SJSA1 (cell line): ENCODE measurements around the gene SP110. TPM values are rescaled to one million over a fixed set of nuclear protein-coding genes. Genes with fewer than 3 reads are reported as not detected.
A peak's percentile ranks its signal among the peaks of the same experiment; 100 is the strongest.
"Not testable (repeated sequence)": the region's sequence is repeated elsewhere in the genome, so short reads cannot be mapped to it uniquely, and the experiment has no call there.

ENCODE experiments used
- DNase-seq, 2 experiments: peaks; one replicate each; pipeline ENCODE4 v3.0.0-alpha.2; 2015 to 2020; ENCODE audit warnings: low spot score in 2 of 2, low read depth in 1 of 2
- H3K27ac ChIP-seq: fragments of 250-450 bp; sonication (Bioruptor Pico); 2 replicates; pipeline ENCODE4 v1.5.1; 2020; ENCODE audit warnings: mild to moderate bottlenecking, moderate library complexity
- H3K27me3 ChIP-seq: fragments of 250-450 bp; sonication (Bioruptor Pico); replicated peaks from 2 replicates; pipeline ENCODE4 v1.5.1; 2020; ENCODE audit warnings: mild to moderate bottlenecking, moderate library complexity
- H3K36me3 ChIP-seq: fragments of 250-450 bp; sonication (Bioruptor Pico); 2 replicates; pipeline ENCODE4 v1.5.1; 2020; ENCODE audit warnings: mild to moderate bottlenecking
- H3K4me1 ChIP-seq: fragments of 250-450 bp; sonication (Bioruptor Pico); replicated peaks from 2 replicates; pipeline ENCODE4 v1.6.1; 2021; ENCODE audit warnings: mild to moderate bottlenecking
- H3K4me3 ChIP-seq: fragments of 250-450 bp; sonication (Bioruptor Pico); 2 replicates; pipeline ENCODE4 v1.5.1; 2020; ENCODE audit warnings: mild to moderate bottlenecking
- H3K9me3 ChIP-seq: fragments of 250-450 bp; sonication (Bioruptor Pico); replicated peaks from 2 replicates; pipeline ENCODE4 v1.5.1; 2020; ENCODE audit warnings: mild to moderate bottlenecking
- total RNA-seq: library from RNA; depleted of rRNA; stranded (reverse); fragments of >200 nt; shearing (Covaris generic); gene quantifications from 2 replicates; pipeline ENCODE4 v1.2.3, GENCODE V29; 2014

The SP110 gene
- total RNA-seq, 1 experiment from 2014 or later: 13.1 TPM

- no peak overlapping the region for H3K27ac ChIP-seq
- H3K27me3 ChIP-seq: no peaks in the 10 kb centered on the region
Measured at GRCh38 chr2:230140667-230141066, 79.1 kb downstream of the SP110 start.

DNA sequence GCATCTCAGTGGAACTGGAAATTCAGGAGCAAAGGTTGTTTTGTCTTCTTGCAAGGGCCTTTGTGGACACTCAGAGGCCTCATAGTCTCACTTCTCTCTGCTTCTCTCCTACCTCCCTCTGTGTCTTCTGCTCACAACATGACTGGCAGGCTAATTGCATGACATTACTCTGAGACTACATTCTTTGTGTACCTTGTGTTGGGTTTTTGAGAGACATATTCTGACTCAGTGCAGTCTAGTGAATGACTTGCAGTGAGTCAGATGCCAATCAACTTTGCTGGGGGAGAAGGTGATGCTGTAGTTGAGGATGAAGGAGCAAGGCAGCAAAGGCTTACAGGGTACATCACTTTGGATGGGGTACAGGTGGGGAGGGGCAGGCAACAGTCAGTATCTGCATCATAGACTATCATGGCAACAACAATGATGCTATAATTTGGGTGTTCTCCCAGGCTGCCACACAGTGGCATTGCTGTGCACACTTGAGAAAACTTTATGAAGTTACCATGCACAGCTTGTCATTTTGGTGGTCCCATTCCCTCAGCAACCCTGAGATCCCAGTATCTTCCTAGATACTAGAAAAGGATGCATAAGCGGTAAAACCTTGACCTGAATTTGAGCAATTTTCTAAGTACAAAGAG is 81.8 kb downstream of the SP110 start:
- no peak overlapping the region for H3K4me3 ChIP-seq
- peaks cover 10% of the 10 kb centered on the region for H3K9me3 ChIP-seq
- no peaks in the 10 kb centered on the region for H3K36me3 ChIP-seq
- H3K27me3 ChIP-seq: no peaks in the 10 kb centered on the region
- H3K4me1 ChIP-seq: peaks cover 8% of the 10 kb centered on the region
- H3K27ac ChIP-seq: no peak overlapping the region
- DNase-seq: peak in 1 of 2 experiments; percentile 23

More at GRCh38 chr2:230140667-230141066, 79.1 kb downstream of the SP110 start:
- H3K4me3 ChIP-seq: no peak overlapping the region
- no peaks in the 10 kb centered on the region for H3K9me3 ChIP-seq
- no peak for DNase-seq
- no peaks in the 10 kb centered on the region for H3K36me3 ChIP-seq
- H3K4me1 ChIP-seq: peaks cover 8% of the 10 kb centered on the region

- Histone ChIP-seq H3K4me3 (no peak overlapping the region), H3K27ac (no peak overlapping the region), H3K4me1 (peaks cover 8% of the 10 kb centered on the region), H3K27me3 (no peaks in the 10 kb centered on the region), H3K9me3 (peaks cover 16% of the 10 kb centered on the region), H3K36me3 (no peaks in the 10 kb centered on the region)
- no peak for DNase-seq
Measured at GRCh38 chr2:230135130-230135525, 84.7 kb downstream of the SP110 start.

GRCh38 chr2:230134496-230135129 is 85.2 kb downstream of the SP110 start:
- H3K27ac ChIP-seq: no peak overlapping the region

DNA sequence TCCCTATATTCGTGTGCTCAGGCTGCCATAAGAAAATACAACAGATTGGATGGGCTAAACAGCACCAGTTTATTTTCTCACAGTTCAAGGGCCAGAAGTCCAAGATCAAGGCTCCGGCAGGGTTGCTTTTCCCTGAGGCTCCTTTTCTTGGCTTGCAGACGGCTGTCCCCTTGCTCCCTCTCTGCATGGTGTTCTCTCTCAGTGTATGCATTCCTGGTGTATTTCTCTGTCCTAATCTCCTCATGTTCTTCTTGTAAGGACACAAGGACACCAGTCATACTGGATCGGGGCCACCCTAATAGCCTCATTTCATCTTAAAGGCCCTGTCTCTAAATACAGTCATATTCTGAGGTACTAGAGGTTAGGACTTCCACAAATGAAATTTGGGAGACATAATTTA is 88.4 kb downstream of the SP110 start:
- no peak for DNase-seq
- Histone ChIP-seq H3K4me3 (no peak overlapping the region), H3K36me3 (no peaks in the 10 kb centered on the region), H3K27me3 (no peaks in the 10 kb centered on the region), H3K4me1 (no peaks in the 10 kb centered on the region), H3K27ac (no peak overlapping the region), H3K9me3 (peaks cover 16% of the 10 kb centered on the region)

More at GRCh38 chr2:230134496-230135129, 85.2 kb downstream of the SP110 start:
- Histone ChIP-seq H3K4me1 (peaks cover 8% of the 10 kb centered on the region), H3K27me3 (no peaks in the 10 kb centered on the region), H3K9me3 (peaks cover 16% of the 10 kb centered on the region), H3K36me3 (no peaks in the 10 kb centered on the region), H3K4me3 (no peak overlapping the region)
- peak in 1 of 2 experiments; percentile 28 for DNase-seq

DNA sequence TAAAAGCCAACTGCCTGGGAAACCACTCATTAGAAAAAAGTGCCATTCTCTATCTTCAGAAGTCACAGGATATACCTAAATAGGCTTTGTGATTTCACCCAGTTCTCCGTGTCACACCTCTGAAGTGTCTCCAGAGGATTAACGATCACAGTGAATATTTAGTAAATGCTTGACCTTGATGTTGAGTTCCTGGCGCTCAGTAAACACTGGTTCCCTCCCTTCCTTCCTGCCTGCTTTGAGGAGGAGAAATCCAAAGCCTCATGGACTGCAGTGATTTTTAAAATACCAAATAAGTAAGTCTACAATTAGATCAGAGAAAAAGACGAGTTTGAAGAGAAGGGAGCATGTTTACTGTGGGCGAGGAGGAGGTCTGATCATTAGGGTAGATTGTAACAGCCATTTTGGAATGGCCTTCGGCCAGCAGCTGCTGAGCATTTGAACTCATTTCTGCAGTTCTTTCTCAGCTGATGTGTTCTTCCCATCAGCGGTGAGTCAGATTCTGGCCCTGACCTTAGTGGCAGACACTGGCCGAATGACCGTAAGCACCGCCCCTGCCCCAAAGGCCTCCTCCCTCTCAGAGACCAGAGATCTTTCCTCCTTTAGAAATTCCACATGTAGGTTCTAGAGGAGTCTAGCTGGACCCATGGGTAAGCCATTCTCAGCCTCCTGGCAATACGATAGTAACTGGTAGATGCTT is 89.0 kb downstream of the SP110 start:
- H3K27ac ChIP-seq: no peak overlapping the region
- H3K36me3 ChIP-seq: no peaks in the 10 kb centered on the region
- H3K9me3 ChIP-seq: peaks cover 16% of the 10 kb centered on the region
- H3K27me3 ChIP-seq: no peaks in the 10 kb centered on the region
- no peak overlapping the region for H3K4me3 ChIP-seq
- DNase-seq: no peak
- no peaks in the 10 kb centered on the region for H3K4me1 ChIP-seq

DNA sequence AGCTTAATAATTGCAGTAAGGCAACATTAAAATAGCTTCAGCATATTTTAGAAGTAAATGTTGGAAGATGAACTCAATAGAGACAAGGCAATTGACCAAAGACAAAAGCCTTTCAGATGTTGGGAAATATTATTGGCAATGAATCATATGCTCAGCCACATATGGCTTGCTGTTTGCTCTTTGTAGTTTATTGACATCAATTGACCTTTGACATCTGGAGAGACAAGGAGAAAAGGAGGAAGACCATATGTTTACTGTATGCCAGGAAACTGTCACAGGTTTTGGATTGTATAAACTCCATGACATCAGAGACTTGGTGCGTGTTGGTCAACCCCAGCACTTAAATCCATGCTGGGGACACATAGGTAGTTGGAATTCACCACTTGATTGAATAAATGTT is 90.4 kb downstream of the SP110 start:
- no peak overlapping the region for H3K4me3 ChIP-seq
- peaks cover 14% of the 10 kb centered on the region for H3K9me3 ChIP-seq
- H3K27me3 ChIP-seq: no peaks in the 10 kb centered on the region
- H3K36me3 ChIP-seq: no peaks in the 10 kb centered on the region
- no peak overlapping the region for H3K27ac ChIP-seq
- H3K4me1 ChIP-seq: no peaks in the 10 kb centered on the region
- DNase-seq: no peak

DNA sequence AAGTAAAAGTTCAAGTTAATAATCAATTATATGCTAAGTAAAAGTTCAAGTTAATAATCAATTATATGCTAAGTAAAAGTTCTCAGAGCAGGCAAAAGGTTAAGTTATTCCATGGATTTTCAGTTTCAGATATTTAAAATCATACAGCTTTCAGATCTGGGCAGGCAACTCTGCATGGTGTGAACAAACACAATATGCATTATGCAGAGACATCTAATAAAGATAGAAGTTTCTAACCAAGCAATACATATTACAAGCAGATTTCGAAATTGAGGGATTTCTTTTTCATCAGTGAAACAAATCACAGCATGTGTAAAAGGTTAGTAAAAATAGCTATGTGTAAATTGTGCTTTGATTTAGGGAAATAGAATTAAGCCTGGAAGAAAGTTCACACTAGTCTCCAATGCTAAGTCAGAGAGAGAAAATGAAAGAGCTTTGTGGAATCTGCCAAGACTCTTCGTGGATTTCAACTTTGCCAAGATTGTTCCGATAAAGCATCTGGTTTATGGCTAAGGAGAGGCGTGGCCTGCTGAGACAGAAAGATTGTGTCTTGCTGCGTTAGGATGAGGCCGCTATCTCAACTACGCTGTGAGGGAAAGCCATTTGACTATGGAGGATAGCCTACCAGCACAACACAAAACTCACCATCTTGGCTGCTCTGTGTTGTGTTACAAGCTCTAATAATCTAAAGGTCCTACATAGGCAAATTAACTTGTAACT is 91.0 kb downstream of the SP110 start:
- Histone ChIP-seq H3K27ac (no peak overlapping the region), H3K4me3 (no peak overlapping the region), H3K27me3 (no peaks in the 10 kb centered on the region), H3K36me3 (no peaks in the 10 kb centered on the region), H3K9me3 (peaks cover 9% of the 10 kb centered on the region), H3K4me1 (no peaks in the 10 kb centered on the region)
- DNase-seq: no peak

- no peak for DNase-seq
- Histone ChIP-seq H3K27me3 (no peaks in the 10 kb centered on the region), H3K4me1 (no peaks in the 10 kb centered on the region), H3K36me3 (no peaks in the 10 kb centered on the region), H3K4me3 (no peak overlapping the region), H3K9me3 (no peaks in the 10 kb centered on the region), H3K27ac (no peak overlapping the region)
Measured at GRCh38 chr2:230127195-230127594, 92.6 kb downstream of the SP110 start.

DNA sequence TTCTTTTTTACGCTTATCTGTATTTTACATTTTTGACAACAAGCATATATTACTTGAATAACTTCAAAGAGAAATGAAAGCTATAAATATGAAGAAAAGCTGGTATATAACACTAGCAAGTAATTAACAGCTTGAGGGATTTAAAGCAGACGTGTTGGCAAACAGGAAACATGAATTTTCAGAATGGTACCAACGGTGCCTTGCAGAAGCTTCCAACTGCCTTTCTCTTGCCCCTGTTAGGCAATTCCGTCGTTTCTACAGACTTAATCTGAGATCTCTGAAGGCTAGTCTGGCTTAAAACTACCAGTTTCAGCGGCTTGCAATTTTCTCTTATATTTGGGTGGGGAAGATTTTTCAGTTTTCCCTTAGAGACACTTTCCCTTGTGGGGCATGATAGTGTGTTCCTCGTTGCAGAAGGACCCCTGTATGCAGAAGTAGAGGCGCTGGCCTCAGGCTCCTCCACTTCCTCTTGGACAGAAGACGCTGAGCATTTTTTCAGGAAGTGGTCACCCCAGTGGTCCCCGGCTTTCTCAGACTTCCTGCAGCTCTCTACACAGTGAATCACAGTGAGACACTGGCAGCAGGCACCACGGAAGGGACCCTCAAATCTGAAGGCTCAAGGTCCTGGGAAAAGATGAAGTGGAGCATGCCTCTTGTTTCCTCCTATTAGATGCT is 94.9 kb downstream of the SP110 start:
- Histone ChIP-seq H3K9me3 (no peaks in the 10 kb centered on the region), H3K4me1 (no peaks in the 10 kb centered on the region), H3K4me3 (no peak overlapping the region), H3K27ac (no peak overlapping the region), H3K36me3 (no peaks in the 10 kb centered on the region), H3K27me3 (no peaks in the 10 kb centered on the region)
- no peak for DNase-seq

DNA sequence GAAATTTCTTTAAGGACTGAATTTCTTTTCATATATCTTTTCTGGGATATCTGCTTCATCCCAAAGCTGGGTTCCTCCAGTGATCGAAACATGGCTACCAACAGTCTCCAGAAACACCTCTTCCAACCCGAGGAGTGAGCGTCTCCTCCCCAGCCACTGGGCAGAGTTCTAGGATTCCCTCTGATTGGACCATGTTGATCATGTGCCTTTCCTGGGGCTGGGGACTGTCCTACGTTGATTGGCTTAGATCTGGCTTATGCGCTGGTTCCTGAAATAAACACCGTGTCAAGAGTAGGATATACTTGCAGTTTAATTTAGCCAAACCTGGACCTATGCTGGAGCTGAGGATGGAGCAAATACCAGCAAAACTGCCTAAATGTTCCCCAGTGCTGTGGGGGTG is 95.5 kb downstream of the SP110 start:
- Histone ChIP-seq H3K4me1 (no peaks in the 10 kb centered on the region), H3K27me3 (no peaks in the 10 kb centered on the region), H3K4me3 (no peak overlapping the region), H3K27ac (no peak overlapping the region), H3K36me3 (no peaks in the 10 kb centered on the region), H3K9me3 (no peaks in the 10 kb centered on the region)
- no peak for DNase-seq

GRCh38 chr2:230120376-230120775 is 99.4 kb downstream of the SP110 start:
- H3K27ac ChIP-seq, DNase-seq, H3K9me3 ChIP-seq, H3K4me3 ChIP-seq, H3K4me1 ChIP-seq, H3K36me3 ChIP-seq, H3K27me3 ChIP-seq: not testable (repeated sequence)

GRCh38 chr2:230119827-230120226 is 100.0 kb downstream of the SP110 start:
- H3K4me3 ChIP-seq, H3K4me1 ChIP-seq, H3K27ac ChIP-seq, H3K9me3 ChIP-seq, H3K36me3 ChIP-seq, DNase-seq, H3K27me3 ChIP-seq: not testable (repeated sequence)
